ENCODE results near the gene INTS12.

Gene INTS12

GRCh38 chr4:105637408-105638176 is 70.9 kb downstream of the INTS12 start:
- in situ Hi-C loops (cut with MboI; ENCODE audit: low pct_unique_long_range_greater_than_20kb, low sequenced_read_pairs) = no loop called here
- DNase-seq = peak; percentile 66

- DNase-seq = no peak
- in situ Hi-C loops (cut with MboI; ENCODE audit: low pct_unique_long_range_greater_than_20kb, low sequenced_read_pairs) = no loop called here
Observed at GRCh38 chr4:105634402-105635080, 73.9 kb downstream of the INTS12 start.

GRCh38 chr4:105633241-105633640 is 75.2 kb downstream of the INTS12 start:
- DNase-seq = no peak
- in situ Hi-C loops (cut with MboI; ENCODE audit: low pct_unique_long_range_greater_than_20kb, low sequenced_read_pairs) = no loop called here

Data from KBM-7 (cell line).